HEK293 (cell line): ENCODE results near the gene PRPF19.

ENCODE experiments used
- CTCF ChIP-seq: fragments of 450-650 bp; formaldehyde crosslinking; IDR thresholded peaks from 2 replicates; pipeline ENCODE4 v1.5.1; 2016; ENCODE audit warnings: missing biosample characterization, missing genetic modification characterization
- SALL2 ChIP-seq: fragments of 450-650 bp; formaldehyde crosslinking; IDR thresholded peaks from 2 replicates; pipeline ENCODE4 v1.5.0; 2017; ENCODE audit warnings: missing biosample characterization, mild to moderate bottlenecking, missing genetic modification characterization, borderline replicate concordance
- ZBTB17 ChIP-seq: fragments of 450-650 bp; formaldehyde crosslinking; IDR thresholded peaks from 2 replicates; pipeline ENCODE4 v1.5.1; 2016; ENCODE audit warnings: missing biosample characterization, missing genetic modification characterization
- ZBTB44 ChIP-seq: fragments of 450-650 bp; IDR thresholded peaks from 2 replicates; pipeline ENCODE4 v1.5.1; 2018; ENCODE audit warnings: missing biosample characterization, mild to moderate bottlenecking, missing genetic modification characterization
- ZBTB48 ChIP-seq: fragments of 450-650 bp; formaldehyde crosslinking; IDR thresholded peaks from 2 replicates; pipeline ENCODE4 v1.5.1; 2016; ENCODE audit warnings: missing biosample characterization, missing genetic modification characterization
- ZBTB8A ChIP-seq: fragments of 450-650 bp; formaldehyde crosslinking; IDR thresholded peaks from 2 replicates; pipeline ENCODE4 v1.5.1; 2016; ENCODE audit warnings: missing biosample characterization, missing genetic modification characterization
- ZEB2 ChIP-seq: fragments of 450-650 bp; formaldehyde crosslinking; IDR thresholded peaks from 2 replicates; pipeline ENCODE4 v1.5.1; 2016; ENCODE audit warnings: missing biosample characterization, missing genetic modification characterization
- ZNF239 ChIP-seq: fragments of 450-650 bp; formaldehyde crosslinking; IDR thresholded peaks from 2 replicates; pipeline ENCODE4 v1.5.1; 2016; ENCODE audit warnings: missing biosample characterization, missing genetic modification characterization
- ZNF24 ChIP-seq: fragments of 450-650 bp; formaldehyde crosslinking; IDR thresholded peaks from 2 replicates; pipeline ENCODE4 v1.5.1; 2016; ENCODE audit warnings: missing biosample characterization, missing genetic modification characterization
- ZNF660 ChIP-seq: fragments of 450-650 bp; IDR thresholded peaks from 2 replicates; pipeline ENCODE4 v1.5.1; 2018; ENCODE audit warnings: missing biosample characterization, mild to moderate bottlenecking, missing genetic modification characterization

DNA sequence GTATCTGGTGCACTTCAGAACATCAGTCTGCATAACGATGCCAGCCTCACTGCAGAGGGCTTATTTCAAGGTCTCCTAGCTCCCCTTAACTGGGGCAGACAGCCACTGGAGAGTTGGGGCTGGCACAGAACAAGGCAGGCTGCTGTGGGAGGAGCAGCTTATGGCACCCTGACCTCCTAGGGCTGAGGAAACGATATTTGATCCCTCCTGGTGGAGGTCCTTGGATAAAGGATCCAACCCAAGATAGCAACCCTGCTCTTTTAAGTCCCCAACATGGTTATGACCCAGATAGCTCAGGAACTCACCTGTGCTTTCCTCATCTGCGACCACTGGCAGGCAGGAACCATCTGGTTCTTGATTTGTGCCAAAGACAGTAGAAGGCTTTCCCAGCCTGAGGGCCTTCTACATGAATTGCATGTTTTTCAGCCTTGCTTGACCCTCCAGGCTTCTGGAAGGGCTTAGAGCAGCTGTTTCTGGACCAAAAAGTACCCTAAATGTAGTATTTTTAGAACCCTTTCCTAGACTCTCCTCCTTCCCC lies 10.4 kb upstream of the PRPF19 start:
- no peak for TF ChIP-seq ZNF239
- no peak for TF ChIP-seq ZNF660 (tag by site-specific recombination)
- TF ChIP-seq ZBTB8A (tag by site-specific recombination) = no peak
- no peak for TF ChIP-seq CTCF
- TF ChIP-seq ZBTB48 (tag by site-specific recombination) = no peak
- no peak for TF ChIP-seq ZNF24
- no peak for TF ChIP-seq ZEB2
- TF ChIP-seq SALL2 (tag by site-specific recombination) = no peak
- no peak for TF ChIP-seq ZBTB44 (tag by site-specific recombination)
- no peak for TF ChIP-seq ZBTB17
